Testis (tissue), 2 donors: ENCODE measurements around the gene HTR7.

Source experiments
- POLR2A ChIP-seq: fragments of 450-650 bp; IDR thresholded peaks from one replicate; pipeline ENCODE4 v1.6.1; 2017; ENCODE audit warnings: antibody characterized with exemption, mild to moderate bottlenecking, moderate library complexity
- TF ChIP-seq, protein P1 (sequence below), 3 experiments: fragments of 450-650 bp in 2 of 3; fragments of 200-600 bp in 1 of 3; sonication (generic) in 1 of 3; IDR thresholded peaks; one replicate each; pipeline ENCODE4 v1.5.1; 2016 to 2019; ENCODE audit warnings: antibody characterized with exemption in 3 of 3, mild to moderate bottlenecking in 2 of 3, moderate library complexity in 1 of 3

DNA sequence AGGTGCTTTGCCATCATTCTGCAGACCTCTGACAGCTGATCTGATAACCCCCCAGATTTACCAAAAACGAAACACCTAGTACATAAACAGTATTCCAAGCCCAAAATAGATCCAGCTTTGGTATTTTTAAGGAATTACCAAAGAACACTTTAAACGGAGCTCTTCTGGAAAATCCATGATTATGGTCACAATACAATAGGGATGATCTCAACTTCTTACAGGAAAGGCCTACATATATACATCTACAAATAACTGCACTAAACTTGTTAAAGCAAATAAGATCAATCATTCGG, 69.7 kb downstream of the HTR7 start:
- TF ChIP-seq POLR2A = no peak
- TF ChIP-seq, protein P1, sequence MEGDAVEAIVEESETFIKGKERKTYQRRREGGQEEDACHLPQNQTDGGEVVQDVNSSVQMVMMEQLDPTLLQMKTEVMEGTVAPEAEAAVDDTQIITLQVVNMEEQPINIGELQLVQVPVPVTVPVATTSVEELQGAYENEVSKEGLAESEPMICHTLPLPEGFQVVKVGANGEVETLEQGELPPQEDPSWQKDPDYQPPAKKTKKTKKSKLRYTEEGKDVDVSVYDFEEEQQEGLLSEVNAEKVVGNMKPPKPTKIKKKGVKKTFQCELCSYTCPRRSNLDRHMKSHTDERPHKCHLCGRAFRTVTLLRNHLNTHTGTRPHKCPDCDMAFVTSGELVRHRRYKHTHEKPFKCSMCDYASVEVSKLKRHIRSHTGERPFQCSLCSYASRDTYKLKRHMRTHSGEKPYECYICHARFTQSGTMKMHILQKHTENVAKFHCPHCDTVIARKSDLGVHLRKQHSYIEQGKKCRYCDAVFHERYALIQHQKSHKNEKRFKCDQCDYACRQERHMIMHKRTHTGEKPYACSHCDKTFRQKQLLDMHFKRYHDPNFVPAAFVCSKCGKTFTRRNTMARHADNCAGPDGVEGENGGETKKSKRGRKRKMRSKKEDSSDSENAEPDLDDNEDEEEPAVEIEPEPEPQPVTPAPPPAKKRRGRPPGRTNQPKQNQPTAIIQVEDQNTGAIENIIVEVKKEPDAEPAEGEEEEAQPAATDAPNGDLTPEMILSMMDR (IDR thresholded peaks at IDR 0.05) = no peak
